ENCODE results near the gene GP1BA. TPM values are rescaled to one million over a fixed set of nuclear protein-coding genes. Genes with fewer than 3 reads are reported as not detected.

Gene GP1BA
- total RNA-seq, 2 donors from 2014 or later = 0.11 TPM; not detected in 1

- H3K36me3 Mint-ChIP-seq (ENCODE audit: low read depth) = peaks cover 88% of the 10 kb centered on the region
- H3K4me1 Mint-ChIP-seq = peaks cover 43% of the 10 kb centered on the region
- peak; percentile 86 for ATAC-seq (replicated peaks)
- no peaks in the 10 kb centered on the region for H3K9me3 Mint-ChIP-seq
- H3K4me3 Mint-ChIP-seq = peak within 1 kb of the TSS; percentile 91
- peak within 1 kb of the TSS; percentile 93 for H3K27ac Mint-ChIP-seq
- H3K27me3 Mint-ChIP-seq = no peaks in the 10 kb centered on the region
Observed at GRCh38 chr17:4939796-4940554, 7.9 kb downstream of the GP1BA start, which contains the start of the genes RNF167 and SLC25A11. TSS of gene RNF167 (plus strand) at chr17:4940268. CDS start at chr17:4940910, 642 bp downstream. TSS of gene SLC25A11 (minus strand) at chr17:4940046. CDS start at chr17:4939910, 136 bp downstream.

- H3K9me3 Mint-ChIP-seq = no peaks in the 10 kb centered on the region
Observed at GRCh38 chr17:4940555-4941318, 8.7 kb downstream of the GP1BA start.

GRCh38 chr17:4941319-4941610 is 9.2 kb downstream of the GP1BA start:
- Mint-ChIP-seq H3K27ac (peak overlapping the region; percentile 93), H3K4me1 (peaks cover 47% of the 10 kb centered on the region), H3K36me3 (ENCODE audit: low read depth) (peaks cover 94% of the 10 kb centered on the region), H3K27me3 (no peaks in the 10 kb centered on the region), H3K4me3 (peak overlapping the region; percentile 91), H3K9me3 (no peaks in the 10 kb centered on the region)
- no peak for ATAC-seq (replicated peaks)

More at GRCh38 chr17:4940555-4941318, 8.7 kb downstream of the GP1BA start:
- Mint-ChIP-seq H3K27me3 (no peaks in the 10 kb centered on the region), H3K36me3 (ENCODE audit: low read depth) (peaks cover 94% of the 10 kb centered on the region), H3K4me3 (peak overlapping the region; percentile 91), H3K27ac (peak overlapping the region; percentile 93), H3K4me1 (peaks cover 51% of the 10 kb centered on the region)
- no peak for ATAC-seq (replicated peaks)

- H3K36me3 Mint-ChIP-seq (ENCODE audit: low read depth) = peaks cover 95% of the 10 kb centered on the region
- no peak for ATAC-seq (replicated peaks)
- peak overlapping the region; percentile 91 for H3K4me3 Mint-ChIP-seq
- H3K27me3 Mint-ChIP-seq = no peaks in the 10 kb centered on the region
- H3K27ac Mint-ChIP-seq = peak overlapping the region; percentile 93
- no peaks in the 10 kb centered on the region for H3K9me3 Mint-ChIP-seq
- peaks cover 46% of the 10 kb centered on the region for H3K4me1 Mint-ChIP-seq
Observed at GRCh38 chr17:4942760-4943508, 10.9 kb downstream of the GP1BA start.

- Mint-ChIP-seq H3K4me1 (peaks cover 40% of the 10 kb centered on the region), H3K27me3 (no peaks in the 10 kb centered on the region), H3K9me3 (no peaks in the 10 kb centered on the region), H3K27ac (peak overlapping the region; percentile 94), H3K4me3 (peak overlapping the region; percentile 91), H3K36me3 (ENCODE audit: low read depth) (peaks cover 90% of the 10 kb centered on the region)
- peak; percentile 22 for ATAC-seq (replicated peaks)
Observed at GRCh38 chr17:4944163-4944553, 12.1 kb downstream of the GP1BA start.

- peak overlapping the region; percentile 91 for H3K4me3 Mint-ChIP-seq
- no peaks in the 10 kb centered on the region for H3K9me3 Mint-ChIP-seq
- ATAC-seq (replicated peaks) = no peak
- no peaks in the 10 kb centered on the region for H3K27me3 Mint-ChIP-seq
- H3K36me3 Mint-ChIP-seq (ENCODE audit: low read depth) = peaks cover 88% of the 10 kb centered on the region
- H3K4me1 Mint-ChIP-seq = peaks cover 40% of the 10 kb centered on the region
- peak overlapping the region; percentile 94 for H3K27ac Mint-ChIP-seq
Observed at GRCh38 chr17:4944554-4945175, 12.6 kb downstream of the GP1BA start.

- peaks cover 40% of the 10 kb centered on the region for H3K4me1 Mint-ChIP-seq
Observed at GRCh38 chr17:4945176-4945943, 13.3 kb downstream of the GP1BA start.

GRCh38 chr17:4945944-4946280 is 13.8 kb downstream of the GP1BA start:
- Mint-ChIP-seq H3K9me3 (no peaks in the 10 kb centered on the region), H3K4me3 (peak overlapping the region; percentile 91), H3K27ac (peak overlapping the region; percentile 94), H3K36me3 (ENCODE audit: low read depth) (peaks cover 75% of the 10 kb centered on the region), H3K4me1 (peaks cover 45% of the 10 kb centered on the region), H3K27me3 (no peaks in the 10 kb centered on the region)
- no peak for ATAC-seq (replicated peaks)

More at GRCh38 chr17:4945176-4945943, 13.3 kb downstream of the GP1BA start:
- H3K36me3 Mint-ChIP-seq (ENCODE audit: low read depth) = peaks cover 81% of the 10 kb centered on the region
- ATAC-seq (replicated peaks) = peak; percentile 59
- H3K4me3 Mint-ChIP-seq = peak overlapping the region; percentile 91
- peak overlapping the region; percentile 94 for H3K27ac Mint-ChIP-seq
- H3K9me3 Mint-ChIP-seq = no peaks in the 10 kb centered on the region
- no peaks in the 10 kb centered on the region for H3K27me3 Mint-ChIP-seq

- Mint-ChIP-seq H3K9me3 (no peaks in the 10 kb centered on the region), H3K4me3 (peak overlapping the region; percentile 91), H3K27me3 (no peaks in the 10 kb centered on the region), H3K27ac (peak overlapping the region; percentile 94), H3K36me3 (ENCODE audit: low read depth) (peaks cover 70% of the 10 kb centered on the region), H3K4me1 (peaks cover 44% of the 10 kb centered on the region)
- ATAC-seq (replicated peaks) = no peak
Observed at GRCh38 chr17:4946312-4946976, 14.4 kb downstream of the GP1BA start.

GRCh38 chr17:4947010-4947410 is 14.9 kb downstream of the GP1BA start:
- Mint-ChIP-seq H3K27me3 (no peaks in the 10 kb centered on the region), H3K9me3 (no peaks in the 10 kb centered on the region), H3K27ac (peak overlapping the region; percentile 94), H3K36me3 (ENCODE audit: low read depth) (peaks cover 64% of the 10 kb centered on the region), H3K4me3 (peak overlapping the region; percentile 91), H3K4me1 (peaks cover 38% of the 10 kb centered on the region)
- ATAC-seq (replicated peaks) = no peak

GRCh38 chr17:4947411-4948165 is 15.5 kb downstream of the GP1BA start:
- peaks cover 37% of the 10 kb centered on the region for H3K4me1 Mint-ChIP-seq
- peak; percentile 18 for ATAC-seq (replicated peaks)
- peaks cover 58% of the 10 kb centered on the region for H3K36me3 Mint-ChIP-seq (ENCODE audit: low read depth)
- H3K4me3 Mint-ChIP-seq = peak overlapping the region; percentile 91
- peak overlapping the region; percentile 94 for H3K27ac Mint-ChIP-seq
- no peaks in the 10 kb centered on the region for H3K9me3 Mint-ChIP-seq
- no peaks in the 10 kb centered on the region for H3K27me3 Mint-ChIP-seq

GRCh38 chr17:4948166-4948930 is 16.3 kb downstream of the GP1BA start, which contains the start of gene PFN1:
TSS of gene PFN1 (minus strand) at chr17:4948530. CDS start at chr17:4948394, 136 bp downstream.
- H3K4me1 Mint-ChIP-seq = peaks cover 30% of the 10 kb centered on the region
- H3K27ac Mint-ChIP-seq = peak within 1 kb of the TSS; percentile 97
- peak; percentile 38 for ATAC-seq (replicated peaks)
- H3K4me3 Mint-ChIP-seq = peak within 1 kb of the TSS; percentile 91
- H3K27me3 Mint-ChIP-seq = no peaks in the 10 kb centered on the region
- H3K9me3 Mint-ChIP-seq = no peaks in the 10 kb centered on the region
- peaks cover 51% of the 10 kb centered on the region for H3K36me3 Mint-ChIP-seq (ENCODE audit: low read depth)
